Psoas muscle (tissue), 8 donors: ENCODE data around the gene CYP1B1. TPM values are rescaled to one million over a fixed set of nuclear protein-coding genes. Genes with fewer than 3 reads are reported as not detected.
A peak's percentile ranks its signal among the peaks of the same experiment; 100 is the strongest.

Experiments
- ATAC-seq, 4 donors: fragments of 200-7000 bp; cut with Tn5 transposase; one replicate each; pipeline ENCODE4 v1.9.1; 2020; ENCODE audit warnings: moderate library complexity in 3 of 4, mild to moderate bottlenecking in 2 of 4
- DNase-seq, 2 donors: peaks; one replicate each; pipeline ENCODE4 v3.0.0-alpha.2; 2020
- H3K27ac ChIP-seq: fragments of 200-600 bp; one replicate; pipeline ENCODE4 v1.8.0; 2022
- H3K27me3 ChIP-seq, 3 donors: fragments of 200-600 bp in 1 of 3; one replicate each; pipeline versions ENCODE4 v1.6.1 to v1.8.0; 2013 to 2022; ENCODE audit warnings: low read length in 2 of 3, mild to moderate bottlenecking in 2 of 3, moderate library complexity in 1 of 3; ENCODE audit not compliant: insufficient read depth in 3 of 3
- H3K36me3 ChIP-seq, 2 donors: fragments of 200-600 bp in 1 of 2; one replicate each; pipeline versions ENCODE4 v1.6.1 to v1.8.0; 2013 to 2022; ENCODE audit warnings: low read depth in 1 of 2, mild to moderate bottlenecking in 1 of 2, moderate library complexity in 1 of 2; ENCODE audit not compliant: insufficient read depth in 1 of 2
- H3K4me1 ChIP-seq: fragments of 200-600 bp; one replicate; pipeline ENCODE4 v1.8.0; 2022
- H3K4me3 ChIP-seq: fragments of 200-600 bp; one replicate; pipeline ENCODE4 v1.8.0; 2022; ENCODE audit warnings: mild to moderate bottlenecking
- H3K9me3 ChIP-seq: fragments of 200-600 bp; one replicate; pipeline ENCODE4 v1.8.0; 2022
- WGBS, 3 donors: extraction: QIAGEN DNeasy Blood & Tissue Kit; methylation state at CpG; one replicate each; pipeline versions ENCODE4 v1.1.6 to v1.1.7; 2013; 5-methylcytosine and 5-hydroxymethylcytosine counted together
- intact Hi-C, 2 donors: fragments of 100-400 bp; cut with DNase I; formaldehyde crosslinking; loops; one replicate each; pipeline versions ENCODE4 v1.11.0 to v1.14.2; 2022
- polyA plus RNA-seq, 3 donors: library from polyadenylated mRNA; stranded (reverse); fragments of 200-250 nt; gene quantifications; one replicate each; pipeline ENCODE4 v1.2.3, GENCODE V29; 2013
- total RNA-seq, 4 donors: library from RNA; stranded (reverse); fragmentation: NEBNext Ultra II Directional in 2 of 4; extraction: Animal tissue kit (Norgen Biotek cat#: 25700) in 2 of 4; gene quantifications; one replicate each; pipeline versions ENCODE4 v1.2.1 to v1.2.4, GENCODE V29; 2021 to 2023
- TF ChIP-seq, protein P1 (sequence below): fragments of 200-600 bp; IDR thresholded peaks from one replicate; pipeline ENCODE4 v1.8.0; 2022; ENCODE audit warnings: antibody characterized with exemption
- donor health status: healthy with polysubstance abuse.
- donor health status: DM: no; HTN: no; CAD: no; lungs with moderate emphysema.
- donor health status: Bipolar disorder and iron deficiency.
- donor health status: healthy.
- donor health status: DM: yes; HTN: yes; CAD: no.
- donor health status: DM: no; HTN: no; CAD: no.
- donor health status: DM: no; HTN: no; CAD: no.
- donor health status: DM: yes; HTN: yes; CAD: no.

Gene CYP1B1
- total and polyA plus RNA-seq, 7 donors = 1.1 to 53.1 (median 6.8) TPM

DNA sequence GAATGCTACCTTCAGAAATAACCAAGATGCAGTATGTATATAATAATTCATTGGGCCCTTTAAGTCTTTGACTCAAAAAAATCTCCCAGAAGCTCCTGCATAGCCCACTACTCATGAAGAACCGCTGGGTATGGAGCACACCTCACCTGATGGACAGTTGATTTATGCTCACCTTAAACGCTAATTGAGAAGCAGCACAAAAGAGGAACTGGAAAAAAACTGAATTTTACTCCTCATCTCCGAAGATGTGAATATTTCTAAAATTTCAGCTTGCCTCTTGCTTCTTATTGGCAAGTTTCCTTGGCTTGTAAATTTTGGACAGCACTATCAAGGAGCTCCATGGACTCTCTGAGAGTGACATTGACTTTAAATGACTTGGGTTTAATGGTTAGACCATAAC lies 5.5 kb downstream of the CYP1B1 start:
- no peak for ATAC-seq
- H3K36me3 ChIP-seq = peaks cover 0 to 10% of the 10 kb centered on the region in 2 donors
- H3K9me3 ChIP-seq = no peaks in the 10 kb centered on the region
- no peak overlapping the region for H3K27ac ChIP-seq
- intact Hi-C loops = loop anchor here in 1 of 2 donors (10.0 kb wide), 1 partner anchor 86 kb away; no protein-coding TSS in a partner anchor
- peaks cover 18% of the 10 kb centered on the region for H3K4me1 ChIP-seq
- WGBS, 3 donors = 81 to 85% (median 83%) methylated on average over 3 of the region's 3 CpGs
- H3K27me3 ChIP-seq = peaks cover 0 to 26% (median 17%) of the 10 kb centered on the region in 3 donors
- no peak for DNase-seq
- peak overlapping the region; percentile 70 for H3K4me3 ChIP-seq
- TF ChIP-seq, protein P1, sequence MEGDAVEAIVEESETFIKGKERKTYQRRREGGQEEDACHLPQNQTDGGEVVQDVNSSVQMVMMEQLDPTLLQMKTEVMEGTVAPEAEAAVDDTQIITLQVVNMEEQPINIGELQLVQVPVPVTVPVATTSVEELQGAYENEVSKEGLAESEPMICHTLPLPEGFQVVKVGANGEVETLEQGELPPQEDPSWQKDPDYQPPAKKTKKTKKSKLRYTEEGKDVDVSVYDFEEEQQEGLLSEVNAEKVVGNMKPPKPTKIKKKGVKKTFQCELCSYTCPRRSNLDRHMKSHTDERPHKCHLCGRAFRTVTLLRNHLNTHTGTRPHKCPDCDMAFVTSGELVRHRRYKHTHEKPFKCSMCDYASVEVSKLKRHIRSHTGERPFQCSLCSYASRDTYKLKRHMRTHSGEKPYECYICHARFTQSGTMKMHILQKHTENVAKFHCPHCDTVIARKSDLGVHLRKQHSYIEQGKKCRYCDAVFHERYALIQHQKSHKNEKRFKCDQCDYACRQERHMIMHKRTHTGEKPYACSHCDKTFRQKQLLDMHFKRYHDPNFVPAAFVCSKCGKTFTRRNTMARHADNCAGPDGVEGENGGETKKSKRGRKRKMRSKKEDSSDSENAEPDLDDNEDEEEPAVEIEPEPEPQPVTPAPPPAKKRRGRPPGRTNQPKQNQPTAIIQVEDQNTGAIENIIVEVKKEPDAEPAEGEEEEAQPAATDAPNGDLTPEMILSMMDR = no peak

DNA sequence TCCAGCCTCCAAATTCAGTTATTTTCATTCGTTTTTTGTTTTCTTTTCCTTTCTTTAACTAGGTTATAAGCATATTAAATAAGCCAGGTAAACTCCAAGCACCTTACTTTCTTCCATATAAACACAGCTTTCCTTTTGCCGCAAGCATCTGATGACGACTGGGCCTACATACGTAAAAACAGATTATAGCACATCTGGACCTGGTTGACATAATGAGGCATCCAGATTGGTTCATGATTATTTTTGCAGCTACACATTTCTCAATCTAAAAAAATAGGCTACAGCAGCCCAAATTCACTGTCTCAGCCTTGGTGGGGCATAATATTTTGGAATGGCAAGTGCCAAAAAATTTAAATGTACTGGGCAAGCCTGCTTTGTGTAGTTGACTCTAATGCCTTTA lies 7.7 kb downstream of the CYP1B1 start:
- 83 to 88% (median 87%) methylated on average over 4 of the region's 4 CpGs for WGBS, 3 donors
- intact Hi-C loops = no loop called here
- no peak for ATAC-seq
- Histone ChIP-seq H3K27ac (no peak overlapping the region), H3K4me1 (no peaks in the 10 kb centered on the region), H3K27me3 (peaks cover 0 to 4% (median 0%) of the 10 kb centered on the region in 3 donors), H3K36me3 (peaks cover 0 to 10% of the 10 kb centered on the region in 2 donors), H3K4me3 (no peak overlapping the region), H3K9me3 (no peaks in the 10 kb centered on the region)
- TF ChIP-seq, protein P1 = no peak
- DNase-seq = no peak

DNA sequence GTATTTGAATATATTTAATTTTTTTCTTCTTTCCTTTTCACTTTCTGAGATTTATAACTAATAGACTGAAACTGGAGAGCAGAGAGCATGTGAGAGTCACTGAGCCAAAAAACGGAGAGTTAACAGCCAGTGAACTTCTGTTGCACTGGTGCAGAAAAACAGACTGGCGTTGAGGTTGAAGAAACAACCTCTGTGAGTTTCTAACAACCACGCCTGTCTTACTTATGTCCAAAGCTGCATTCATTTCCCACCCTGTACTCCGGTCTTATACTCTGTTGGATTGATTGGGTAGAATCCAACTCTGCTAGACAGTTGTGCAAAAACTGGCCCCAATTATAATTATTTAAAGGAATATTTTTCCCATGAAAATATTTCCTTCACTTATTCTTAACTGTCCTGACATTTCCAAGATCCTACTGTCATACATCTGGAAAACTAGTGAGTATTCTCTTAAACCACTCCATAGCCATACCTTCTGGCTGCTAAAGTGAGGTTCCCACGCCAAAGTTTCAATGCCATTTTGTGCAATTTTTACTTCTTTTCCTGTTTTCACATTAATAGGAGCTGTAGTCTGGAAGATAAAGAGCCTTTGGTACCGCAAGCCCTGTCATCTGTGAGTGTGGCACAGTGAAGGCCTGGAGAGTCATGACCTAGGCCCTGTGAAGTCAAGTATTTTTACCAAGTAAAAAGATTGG lies 9.4 kb downstream of the CYP1B1 start:
- Histone ChIP-seq H3K27ac (no peak overlapping the region), H3K36me3 (peaks cover 0 to 10% of the 10 kb centered on the region in 2 donors), H3K27me3 (no peaks in the 10 kb centered on the region), H3K4me1 (no peaks in the 10 kb centered on the region), H3K9me3 (no peaks in the 10 kb centered on the region), H3K4me3 (no peak overlapping the region)
- TF ChIP-seq, protein P1 = no peak
- ATAC-seq (no peak), DNase-seq (no peak)
- intact Hi-C loops = no loop called here
- 67 to 71% (median 69%) methylated on average over 6 of the region's 6 CpGs for WGBS, 3 donors

DNA sequence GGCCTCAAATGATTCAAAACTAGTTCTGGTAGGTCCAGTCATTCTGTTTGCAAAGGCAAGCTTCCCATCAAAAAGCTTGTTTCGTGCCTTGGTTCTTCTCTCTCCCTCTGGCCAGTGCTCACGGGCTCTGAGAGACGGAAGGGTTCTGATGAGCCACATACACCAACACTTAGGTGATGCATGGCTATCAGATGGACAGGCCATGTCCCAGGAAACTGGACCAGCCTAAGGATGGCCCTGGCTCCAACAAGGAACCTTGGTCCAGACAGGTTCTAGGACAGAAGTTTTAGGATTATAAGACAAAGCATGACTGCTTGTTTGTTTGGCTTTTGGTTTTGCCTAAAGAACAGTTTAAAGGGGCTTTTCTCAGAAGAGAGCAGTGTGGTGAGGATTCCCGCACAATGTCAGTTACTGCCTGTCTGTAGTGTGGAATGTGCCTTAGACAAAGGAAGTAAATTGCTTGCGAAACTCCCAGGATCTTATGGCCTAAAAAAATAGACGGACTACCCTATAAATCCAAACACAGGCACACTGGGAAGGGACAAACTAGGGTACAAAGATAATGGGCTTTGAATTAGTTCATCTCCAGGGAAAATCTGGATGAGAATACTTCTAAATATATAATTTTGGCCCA lies 10.3 kb downstream of the CYP1B1 start:
- TF ChIP-seq, protein P1 = no peak
- H3K9me3 ChIP-seq = no peaks in the 10 kb centered on the region
- H3K36me3 ChIP-seq = peaks cover 0 to 9% of the 10 kb centered on the region in 2 donors
- ATAC-seq = no peak
- H3K27ac ChIP-seq = no peak overlapping the region
- no peak overlapping the region for H3K4me3 ChIP-seq
- H3K4me1 ChIP-seq = no peaks in the 10 kb centered on the region
- 86 to 90% (median 89%) methylated on average over 6 of the region's 6 CpGs for WGBS, 3 donors
- intact Hi-C loops = no loop called here
- no peak for DNase-seq
- H3K27me3 ChIP-seq = no peaks in the 10 kb centered on the region
